Gastroesophageal sphincter (tissue), 3 donors: ENCODE data around the gene PSME2.

Experiments used
- CTCF ChIP-seq, 4 experiments: fragments of 200-600 bp in 2 of 4; fragments of 450-650 bp in 2 of 4; sonication (generic) in 1 of 4; IDR thresholded peaks; one replicate each; pipeline ENCODE4 v1.5.1; 2017 to 2019; ENCODE audit warnings: antibody characterized with exemption in 4 of 4, mild to moderate bottlenecking in 2 of 4, moderate library complexity in 2 of 4
- POLR2A ChIP-seq, 2 donors: fragments of 450-650 bp; IDR thresholded peaks; one replicate each; pipeline ENCODE4 v1.6.1; 2017; ENCODE audit warnings: antibody characterized with exemption in 2 of 2, mild to moderate bottlenecking in 2 of 2, moderate library complexity in 1 of 2
- POLR2AphosphoS5 ChIP-seq: sonication (generic); formaldehyde crosslinking; IDR thresholded peaks from one replicate; pipeline ENCODE4 v1.6.1; 2017; ENCODE audit warnings: antibody characterized with exemption

- no peak for TF ChIP-seq CTCF (IDR thresholded peaks at IDR 0.05)
- no peak for TF ChIP-seq POLR2AphosphoS5
- TF ChIP-seq POLR2A (IDR thresholded peaks at IDR 0.05): no peak
Observed at GRCh38 chr14:24185026-24185425, 38.6 kb upstream of the PSME2 start.
